GM15510 (cell line): Measurements from ENCODE around the gene ACTR3.

ENCODE experiments used
- POLR2A ChIP-seq: IDR thresholded peaks from 3 replicates; pipeline ENCODE4 v1.6.1; 2011; ENCODE audit warnings: borderline replicate concordance; ENCODE audit not compliant: insufficient read length; ENCODE audit errors: extremely low read depth

The ACTR3 gene

DNA sequence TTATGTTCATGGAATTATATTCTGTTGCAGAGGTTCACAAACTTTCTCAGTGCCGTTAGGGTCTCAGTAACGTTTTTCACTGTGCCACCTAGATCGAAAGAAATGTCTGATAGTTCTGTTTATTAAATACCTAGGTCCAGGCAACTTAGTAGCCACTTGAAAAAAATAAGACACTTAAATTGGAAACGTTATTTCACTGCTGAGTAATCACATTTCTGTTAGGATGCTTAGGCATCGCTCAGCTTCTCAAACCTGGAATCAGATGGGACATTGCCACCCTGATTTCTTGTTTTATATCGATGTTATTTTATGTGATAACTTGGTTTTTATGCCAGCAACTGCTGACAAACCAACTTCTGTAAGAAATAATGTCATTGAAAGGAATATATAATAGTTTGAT is 36.0 kb downstream of the ACTR3 start:
- TF ChIP-seq POLR2A = no peak

DNA sequence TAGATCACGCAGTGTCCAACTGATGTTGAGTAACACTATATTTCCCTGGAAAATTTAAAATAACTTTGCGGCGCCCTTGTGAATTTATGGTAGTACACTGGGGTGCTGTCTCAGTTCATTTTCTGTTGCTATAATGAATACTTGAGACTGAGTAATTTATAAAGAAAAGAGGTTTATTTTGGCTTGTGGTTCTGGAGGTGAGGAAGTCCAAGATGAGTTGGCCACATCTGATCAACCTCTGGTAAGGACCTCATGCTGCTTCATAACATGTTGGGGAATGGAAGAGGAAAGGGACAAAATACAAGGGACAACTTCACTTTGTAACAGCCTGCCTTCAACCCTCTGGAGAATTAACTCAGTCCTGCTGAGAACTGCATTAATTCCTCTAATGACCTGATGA is 36.4 kb downstream of the ACTR3 start:
- TF ChIP-seq POLR2A = no peak

DNA sequence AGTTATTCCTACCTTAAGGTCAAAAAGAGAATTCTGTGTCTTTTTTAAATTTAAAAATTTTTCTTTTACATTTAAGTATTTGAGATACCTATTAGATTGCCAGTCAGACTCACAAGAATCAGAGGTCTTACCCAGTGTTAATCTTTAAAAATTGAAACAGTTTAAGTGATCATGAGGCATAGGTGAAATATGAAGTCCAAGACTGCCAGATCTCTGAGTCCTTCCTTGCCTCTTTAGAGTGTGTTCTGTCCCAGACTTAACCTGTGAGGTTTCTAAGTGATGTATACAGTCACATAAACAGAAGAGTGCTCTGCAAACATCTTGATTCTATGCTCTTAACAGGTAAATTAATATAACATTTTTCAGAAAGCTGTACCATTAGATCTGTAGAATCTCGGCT is 40.6 kb downstream of the ACTR3 start:
- TF ChIP-seq POLR2A = no peak

DNA sequence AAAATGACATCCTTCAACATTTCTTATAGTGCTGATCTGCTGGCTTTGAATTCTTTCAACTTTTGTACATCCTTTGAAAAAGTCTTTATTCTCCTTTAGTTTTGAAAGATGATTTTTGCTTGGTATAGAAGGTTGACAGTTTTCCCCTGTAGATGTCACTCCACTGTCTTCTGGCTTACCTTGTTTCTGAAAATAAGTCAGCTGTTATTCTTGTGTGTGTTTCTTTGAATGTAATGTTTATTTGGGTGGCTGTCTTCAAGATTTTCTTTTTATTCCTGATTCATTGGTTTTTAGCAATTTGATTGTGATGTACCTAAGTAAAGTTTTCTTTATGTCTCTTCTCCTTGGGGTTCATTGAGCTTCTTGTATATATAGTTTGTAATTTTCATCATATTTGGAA is 47.6 kb downstream of the ACTR3 start:
- no peak for TF ChIP-seq POLR2A

DNA sequence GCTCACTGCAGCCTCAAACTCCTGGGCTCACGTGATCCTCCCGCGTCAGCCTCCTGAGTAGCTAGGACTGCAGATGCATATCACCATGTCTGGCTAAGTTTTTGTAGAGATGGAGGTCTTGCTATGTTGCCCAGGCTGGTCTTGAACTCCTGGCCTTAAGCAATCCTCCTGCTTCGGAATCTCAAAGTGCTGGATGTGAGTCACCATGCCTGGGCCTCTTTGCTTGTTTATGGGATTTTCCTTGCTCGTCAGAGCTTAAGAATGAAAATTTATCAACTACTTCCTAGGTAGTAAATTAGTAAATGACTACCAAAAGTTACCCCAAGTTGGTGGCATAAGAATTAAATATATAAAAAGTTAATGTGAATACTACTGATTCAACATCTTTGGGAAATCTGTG is 51.0 kb downstream of the ACTR3 start:
- no peak for TF ChIP-seq POLR2A

DNA sequence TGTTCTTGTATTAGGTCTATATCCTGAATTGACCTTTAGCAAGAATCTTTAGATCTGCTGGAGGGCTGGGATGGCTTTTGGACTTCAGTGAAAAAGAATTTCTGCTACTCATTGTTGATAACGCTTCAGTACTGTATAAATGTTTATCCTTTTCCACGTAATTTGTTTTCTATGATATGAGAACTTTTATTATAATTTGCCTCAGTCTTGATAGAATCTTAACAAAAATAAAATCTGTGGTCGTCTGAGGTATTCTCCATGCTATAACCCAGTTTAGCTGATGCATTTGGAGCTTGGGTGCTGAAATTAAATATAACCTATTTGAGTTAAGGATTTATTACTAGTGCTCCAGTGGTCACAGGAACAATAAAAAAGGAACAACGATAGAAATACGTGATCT is 71.1 kb downstream of the ACTR3 start:
- no peak for TF ChIP-seq POLR2A

DNA sequence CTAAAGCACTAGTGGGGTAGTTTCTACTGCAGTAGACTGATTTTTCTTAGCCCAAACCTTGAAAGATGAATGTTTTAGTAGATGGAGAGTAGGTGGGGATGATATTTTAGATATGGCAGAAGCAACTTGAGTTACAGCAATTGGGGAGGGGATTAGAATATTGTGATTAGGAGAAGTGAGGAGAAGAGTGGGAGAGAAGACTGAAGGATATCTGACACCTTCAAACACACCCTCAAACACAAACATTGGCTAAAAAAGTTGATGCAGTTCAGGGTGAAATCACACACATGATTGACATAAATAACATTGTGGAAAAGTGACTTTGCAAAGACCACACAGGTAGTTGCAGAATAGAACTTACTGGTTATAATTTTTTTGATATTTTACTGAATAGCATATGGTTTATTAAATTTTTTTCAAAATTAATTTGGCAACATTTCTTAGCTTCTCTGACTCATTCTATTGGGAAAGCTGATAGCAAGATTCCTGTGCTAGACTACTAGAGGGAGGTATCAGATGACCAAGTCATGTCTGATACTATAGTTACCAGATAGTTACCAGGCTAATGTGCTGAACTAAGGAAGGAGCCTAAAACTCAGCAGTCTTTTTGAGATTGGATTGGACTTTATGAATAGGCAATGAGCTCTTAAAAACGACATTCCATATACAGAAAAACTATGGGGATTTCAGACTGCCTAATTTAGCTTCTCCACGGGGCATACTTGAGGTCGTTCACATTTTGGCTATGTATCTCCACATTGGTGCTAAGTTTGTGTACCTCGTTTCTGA is 73.0 kb downstream of the ACTR3 start:
- TF ChIP-seq POLR2A = no peak

DNA sequence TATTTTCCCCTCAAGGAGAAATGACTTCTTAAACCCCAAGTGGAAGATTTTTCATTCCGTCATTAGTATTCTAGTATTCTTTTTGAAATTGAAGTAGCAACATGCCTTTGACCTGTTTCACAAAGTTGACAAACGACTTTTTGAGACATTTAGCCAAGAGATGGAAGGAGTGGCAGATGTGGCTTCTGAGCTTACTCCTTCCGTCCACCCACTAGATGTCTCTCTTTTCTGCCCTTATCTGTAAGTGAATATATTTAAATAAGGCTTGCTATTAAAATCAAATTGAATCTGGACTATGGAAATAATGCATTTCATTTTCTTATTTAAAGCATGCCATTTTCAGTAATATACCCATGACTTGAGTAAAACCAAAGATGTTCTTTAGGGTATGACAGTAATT is 74.1 kb downstream of the ACTR3 start:
- no peak for TF ChIP-seq POLR2A

DNA sequence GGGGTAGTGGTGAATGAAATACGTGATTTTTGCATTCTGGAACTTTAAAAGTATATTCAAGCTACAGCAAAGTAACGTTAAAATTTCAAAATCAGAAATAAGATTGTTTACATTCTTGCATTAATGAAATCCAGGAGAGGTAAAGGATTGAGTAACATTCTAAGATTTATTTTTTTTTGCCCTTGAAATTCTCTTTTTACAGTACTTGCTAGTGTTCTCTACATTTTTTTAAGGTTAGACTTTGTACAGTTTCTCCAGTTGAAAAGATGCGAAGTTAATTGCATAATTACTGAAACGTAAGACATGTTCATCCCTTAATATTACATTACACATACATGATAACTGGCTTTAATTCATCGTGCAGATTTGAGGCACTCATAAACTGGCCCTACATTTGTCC is 74.5 kb downstream of the ACTR3 start:
- TF ChIP-seq POLR2A = no peak

DNA sequence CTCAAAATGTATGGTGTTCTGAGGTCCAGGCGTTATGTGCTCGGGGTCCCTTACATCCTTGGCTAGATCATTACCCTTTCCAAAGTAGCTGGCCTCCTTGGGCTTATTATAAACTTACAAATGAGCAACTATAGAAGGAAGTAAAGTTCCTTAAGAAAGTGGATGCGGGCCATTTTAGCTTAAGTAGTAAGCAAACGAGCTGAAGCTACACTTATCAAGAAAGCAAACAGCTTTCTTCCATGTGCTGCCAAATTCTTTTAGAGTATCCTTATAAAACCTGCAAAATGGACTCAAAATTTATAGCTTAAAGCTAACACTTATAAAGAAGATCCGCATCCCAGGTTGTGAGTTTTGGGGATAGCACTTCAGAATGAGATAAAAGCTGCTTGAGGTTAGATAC is 75.3 kb downstream of the ACTR3 start:
- TF ChIP-seq POLR2A = no peak

DNA sequence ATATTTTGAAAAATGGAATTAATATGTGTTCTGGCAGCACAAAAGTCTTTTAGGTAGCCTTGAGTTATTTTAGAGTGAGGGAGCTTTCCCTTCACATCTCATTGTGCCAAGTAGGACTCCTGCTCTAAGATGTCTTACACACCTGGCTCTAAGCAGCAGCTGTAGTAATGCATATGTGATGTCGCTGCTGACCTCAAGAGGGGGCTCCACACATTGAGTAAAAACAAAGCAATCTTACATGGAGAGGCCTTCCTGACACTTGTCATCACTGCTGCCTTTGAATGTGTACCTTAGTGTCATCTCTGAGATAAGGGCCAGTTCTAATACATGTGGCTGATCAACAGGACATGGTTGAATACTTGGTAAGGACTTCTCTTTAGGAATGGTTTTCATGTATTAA is 75.8 kb downstream of the ACTR3 start:
- TF ChIP-seq POLR2A = no peak

DNA sequence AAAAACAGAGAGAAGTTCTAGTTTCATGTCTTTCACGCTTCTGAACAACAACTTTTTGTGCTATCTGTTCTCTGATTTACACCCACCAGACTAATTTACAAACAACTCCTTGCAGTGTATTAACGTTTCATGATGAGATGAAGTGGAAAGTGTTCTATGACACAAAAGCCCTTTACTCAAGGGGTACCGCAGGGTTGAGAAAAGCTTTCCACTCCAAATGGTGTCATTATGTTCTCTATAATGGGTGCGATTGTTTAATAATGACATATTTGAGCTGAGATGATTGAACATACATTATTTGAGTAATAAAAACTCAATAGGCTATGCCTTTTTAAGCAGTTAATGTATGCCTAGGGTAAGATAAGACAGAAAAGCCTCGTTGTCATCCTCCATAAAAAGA is 76.3 kb downstream of the ACTR3 start:
- no peak for TF ChIP-seq POLR2A

DNA sequence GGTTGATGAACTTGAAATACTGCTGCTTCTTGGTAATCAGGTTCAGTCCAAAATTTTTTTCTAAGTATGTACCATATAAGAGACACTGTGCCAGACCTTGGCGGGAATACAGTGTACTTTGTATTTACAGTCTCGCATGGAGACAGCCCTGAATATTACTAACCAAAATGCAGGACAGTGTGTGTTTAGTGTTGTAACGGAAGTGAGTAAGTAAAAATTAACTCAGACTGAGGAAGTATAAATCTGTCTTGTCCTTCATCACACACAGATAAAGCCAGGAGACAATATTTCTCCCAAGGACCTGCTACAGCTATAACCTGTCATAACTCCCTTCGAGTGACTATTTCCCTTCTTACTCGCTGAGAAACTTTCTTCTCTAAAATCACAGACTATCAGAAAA is 76.9 kb downstream of the ACTR3 start:
- TF ChIP-seq POLR2A = no peak

DNA sequence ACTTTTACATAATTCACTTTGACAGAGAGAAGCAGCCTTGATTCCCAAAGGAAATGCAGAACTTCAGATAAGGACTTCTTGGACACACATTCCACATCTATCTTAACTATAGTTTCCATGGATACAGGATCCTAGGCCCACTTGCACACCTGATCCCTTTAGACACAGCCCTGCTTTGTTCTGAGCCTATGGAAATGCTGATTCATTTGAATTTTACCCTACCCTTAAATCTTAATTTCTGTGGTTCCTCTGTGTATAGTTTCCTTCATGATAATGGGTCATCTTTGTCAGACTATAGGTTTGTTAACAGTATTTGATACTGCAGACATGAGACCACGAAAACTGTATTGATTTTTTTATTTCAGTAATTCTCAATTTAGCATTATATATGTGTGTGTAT is 77.4 kb downstream of the ACTR3 start:
- TF ChIP-seq POLR2A = no peak

DNA sequence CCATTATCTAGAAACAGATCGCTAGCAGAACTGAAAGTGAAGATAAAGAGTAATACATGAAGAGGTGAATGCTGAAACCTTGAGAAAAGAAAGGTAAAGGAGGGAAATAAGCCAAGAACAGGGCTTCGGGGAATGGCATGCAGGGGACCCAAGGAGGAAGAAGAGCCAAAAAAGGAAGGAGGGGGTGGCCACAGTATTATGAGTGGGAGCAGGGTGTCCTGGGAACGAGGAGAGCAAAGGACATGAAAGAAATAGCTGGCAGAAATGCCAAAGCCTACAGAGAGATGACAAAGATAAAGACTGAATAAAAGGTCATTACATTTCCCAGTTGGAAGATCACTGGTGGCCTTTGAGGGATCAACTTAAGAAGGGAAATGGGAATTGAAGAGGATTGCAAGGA is 82.9 kb downstream of the ACTR3 start:
- no peak for TF ChIP-seq POLR2A

DNA sequence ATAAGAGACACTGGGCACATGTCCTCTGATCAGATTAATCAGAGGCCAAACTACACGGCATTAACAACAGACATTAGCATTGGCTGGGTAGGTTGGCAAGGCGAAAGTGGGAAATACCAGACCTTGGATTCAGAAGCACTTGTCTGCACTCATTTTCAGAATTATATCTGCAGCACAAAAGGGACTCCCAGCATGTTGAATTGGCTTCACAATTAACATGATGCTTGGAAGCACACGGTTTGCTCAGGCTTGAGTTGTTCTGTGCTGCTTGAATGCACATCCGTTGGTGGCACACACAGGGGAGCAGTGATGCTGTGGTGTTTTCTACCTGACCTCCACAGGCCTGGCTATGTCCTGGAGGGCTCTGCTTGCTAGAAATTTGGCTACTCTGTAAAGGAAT is 83.9 kb downstream of the ACTR3 start:
- no peak for TF ChIP-seq POLR2A

DNA sequence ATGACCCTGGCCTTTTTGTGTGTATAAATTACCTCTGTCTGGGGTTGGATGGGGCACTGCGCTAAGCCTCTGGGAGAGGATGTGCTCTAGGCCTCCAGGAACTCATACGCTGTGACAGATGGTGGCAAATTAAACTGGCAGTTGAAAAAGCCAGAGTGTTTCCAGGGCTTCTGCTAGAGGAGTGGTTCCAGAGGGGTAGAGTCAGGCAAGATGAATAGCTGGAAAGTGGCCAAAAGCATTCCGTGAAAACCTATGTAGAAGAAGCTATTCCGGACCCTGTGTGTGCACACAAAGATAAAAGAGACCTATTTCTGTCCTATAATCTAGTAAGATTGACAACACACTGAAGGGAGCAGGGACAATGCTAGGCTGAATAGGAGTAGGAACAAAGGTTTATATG is 84.8 kb downstream of the ACTR3 start:
- TF ChIP-seq POLR2A = no peak
